ENCODE results near the gene RHOBTB1.

Gene RHOBTB1

GRCh38 chr10:60964257-60965235 lies 20.6 kb upstream of the RHOBTB1 start:
- DNase-seq, result peak; percentile 12

- no peak for DNase-seq
Measured at GRCh38 chr10:60963441-60964256, 19.7 kb upstream of the RHOBTB1 start.

GRCh38 chr10:60962946-60963345 lies 19.0 kb upstream of the RHOBTB1 start:
- no peak for DNase-seq

- DNase-seq, result no peak
Measured at GRCh38 chr10:60960913-60961312, 16.9 kb upstream of the RHOBTB1 start.

GRCh38 chr10:60960031-60960430 lies 16.0 kb upstream of the RHOBTB1 start:
- DNase-seq, result no peak

- DNase-seq, result no peak
Measured at GRCh38 chr10:60958892-60959601, 15.1 kb upstream of the RHOBTB1 start.

- no peak for DNase-seq
Measured at GRCh38 chr10:60957667-60958221, 13.8 kb upstream of the RHOBTB1 start.

GRCh38 chr10:60955957-60956425 lies 12.0 kb upstream of the RHOBTB1 start:
- no peak for DNase-seq

GRCh38 chr10:60955316-60955715 lies 11.3 kb upstream of the RHOBTB1 start:
- no peak for DNase-seq

- DNase-seq, result no peak
Measured at GRCh38 chr10:60954035-60954434, 10.1 kb upstream of the RHOBTB1 start.

- DNase-seq, result no peak
Measured at GRCh38 chr10:60953420-60953819, 9.4 kb upstream of the RHOBTB1 start.

- no peak for DNase-seq
Measured at GRCh38 chr10:60952846-60953220, 8.8 kb upstream of the RHOBTB1 start.

- DNase-seq, result no peak
Measured at GRCh38 chr10:60952067-60952845, 8.3 kb upstream of the RHOBTB1 start.

GRCh38 chr10:60951272-60951724 lies 7.3 kb upstream of the RHOBTB1 start:
- DNase-seq, result no peak

GRCh38 chr10:60950300-60950699 lies 6.3 kb upstream of the RHOBTB1 start:
- DNase-seq, result no peak

GRCh38 chr10:60948851-60949250 lies 4.9 kb upstream of the RHOBTB1 start:
- DNase-seq, result no peak

- DNase-seq, result no peak
Measured at GRCh38 chr10:60944910-60945297, 919 bp upstream of the RHOBTB1 start.

- DNase-seq, result no peak
Measured at GRCh38 chr10:60943316-60944057, 498 bp downstream of the RHOBTB1 start.

GRCh38 chr10:60942788-60943315 lies 1.1 kb downstream of the RHOBTB1 start:
- DNase-seq, result no peak

- DNase-seq, result no peak
Measured at GRCh38 chr10:60942134-60942787, 1.7 kb downstream of the RHOBTB1 start.

All from T-helper 9 cell (primary cell).